KMS-11 (cell line): Measurements from ENCODE around the gene DDX55.
A peak's percentile ranks its signal among the peaks of the same experiment; 100 is the strongest.

Experiments
- H2AFZ ChIP-seq: fragments of 200-600 bp; sonication (generic); 2 replicates; pipeline ENCODE4 v1.6.1; 2016; ENCODE audit warnings: antibody characterized with exemption, mixed run types, low read depth
- H3K27ac ChIP-seq: fragments of 200-600 bp; sonication (generic); 2 replicates; pipeline ENCODE4 v1.6.1; 2016; ENCODE audit warnings: mild to moderate bottlenecking, mixed run types
- H3K27me3 ChIP-seq: fragments of 200-600 bp; sonication (generic); 2 replicates; pipeline ENCODE4 v1.6.1; 2017; ENCODE audit warnings: mild to moderate bottlenecking, low read depth, mixed run types, moderate library complexity; ENCODE audit not compliant: insufficient read depth
- H3K36me3 ChIP-seq: fragments of 200-600 bp; sonication (generic); 2 replicates; pipeline ENCODE4 v1.6.1; 2017; ENCODE audit warnings: mild to moderate bottlenecking, mixed run types; ENCODE audit not compliant: insufficient read depth
- H3K4me1 ChIP-seq: fragments of 200-600 bp; sonication (generic); 2 replicates; pipeline ENCODE4 v1.6.1; 2016; ENCODE audit warnings: mild to moderate bottlenecking, low read depth, mixed run types; ENCODE audit not compliant: poor library complexity, severe bottlenecking
- H3K4me2 ChIP-seq: fragments of 200-600 bp; sonication (generic); 2 replicates; pipeline ENCODE4 v1.7.0; 2016; ENCODE audit warnings: mild to moderate bottlenecking, mixed run types
- H3K4me3 ChIP-seq: fragments of 200-600 bp; sonication (generic); IDR thresholded peaks from 2 replicates; pipeline ENCODE4 v1.6.1; 2017; ENCODE audit warnings: low read depth, low read length, mixed read lengths; ENCODE audit not compliant: insufficient read depth
- H3K79me2 ChIP-seq: fragments of 200-600 bp; sonication (generic); 2 replicates; pipeline ENCODE4 v1.6.1; 2016; ENCODE audit warnings: low read depth, mixed run types; ENCODE audit not compliant: insufficient read depth
- H3K9ac ChIP-seq: fragments of 200-600 bp; sonication (generic); 2 replicates; pipeline ENCODE4 v1.6.1; 2016; ENCODE audit warnings: mild to moderate bottlenecking, mixed run types
- H4K20me1 ChIP-seq: fragments of 200-600 bp; sonication (generic); 2 replicates; pipeline ENCODE4 v1.6.1; 2016; ENCODE audit warnings: mild to moderate bottlenecking, mixed run types; ENCODE audit not compliant: insufficient read depth
- CTCF ChIP-seq: fragments of 200-600 bp; sonication (generic); conservative IDR thresholded peaks from 2 replicates; pipeline ENCODE4 v1.6.1; 2017; ENCODE audit warnings: low read depth, mild to moderate bottlenecking, antibody characterized with exemption, low read length, moderate library complexity, mixed read lengths

DDX55 gene

GRCh38 chr12:123655420-123655819 is 53.5 kb downstream of the DDX55 start:
- H3K4me3 ChIP-seq = no peak overlapping the region
- H3K9ac ChIP-seq = no peak overlapping the region
- H3K27ac ChIP-seq = peak overlapping the region; percentile 35; the same call in 1 of the 2 replicates
- no peak overlapping the region for H2AFZ ChIP-seq
- TF ChIP-seq CTCF = no peak
- H3K79me2 ChIP-seq = no peaks in the 10 kb centered on the region
- no peaks in the 10 kb centered on the region for H3K27me3 ChIP-seq
- no peaks in the 10 kb centered on the region for H3K36me3 ChIP-seq
- peak overlapping the region; percentile 54 for H3K4me2 ChIP-seq
- H4K20me1 ChIP-seq = no peaks in the 10 kb centered on the region
- peaks cover 38% of the 10 kb centered on the region for H3K4me1 ChIP-seq

- H3K27me3 ChIP-seq = no peaks in the 10 kb centered on the region
- no peaks in the 10 kb centered on the region for H4K20me1 ChIP-seq
- no peaks in the 10 kb centered on the region for H3K36me3 ChIP-seq
- no peak overlapping the region for H3K9ac ChIP-seq
- TF ChIP-seq CTCF = no peak
- H2AFZ ChIP-seq = no peak overlapping the region
- no peaks in the 10 kb centered on the region for H3K79me2 ChIP-seq
- H3K4me1 ChIP-seq = peaks cover 43% of the 10 kb centered on the region
- no peak overlapping the region for H3K4me3 ChIP-seq
- H3K27ac ChIP-seq = no peak overlapping the region
- H3K4me2 ChIP-seq = peak overlapping the region; percentile 54; the same call in 1 of the 2 replicates
Measured at GRCh38 chr12:123656392-123656791, 54.5 kb downstream of the DDX55 start.

- H3K27me3 ChIP-seq = no peaks in the 10 kb centered on the region
- no peak overlapping the region for H3K4me3 ChIP-seq
- no peaks in the 10 kb centered on the region for H3K79me2 ChIP-seq
- H3K27ac ChIP-seq = no peak overlapping the region
- H3K4me1 ChIP-seq = peaks cover 43% of the 10 kb centered on the region
- H2AFZ ChIP-seq = no peak overlapping the region
- no peak for TF ChIP-seq CTCF
- no peaks in the 10 kb centered on the region for H3K36me3 ChIP-seq
- H3K9ac ChIP-seq = no peak overlapping the region
- no peaks in the 10 kb centered on the region for H4K20me1 ChIP-seq
- no peak overlapping the region for H3K4me2 ChIP-seq
Measured at GRCh38 chr12:123657211-123657610, 55.3 kb downstream of the DDX55 start.

- Histone ChIP-seq H3K4me1 (peaks cover 26% of the 10 kb centered on the region), H2AFZ (no peak overlapping the region), H3K27me3 (no peaks in the 10 kb centered on the region), H3K79me2 (no peaks in the 10 kb centered on the region), H3K36me3 (no peaks in the 10 kb centered on the region), H4K20me1 (no peaks in the 10 kb centered on the region), H3K9ac (no peak overlapping the region), H3K27ac (no peak overlapping the region), H3K4me3 (no peak overlapping the region), H3K4me2 (no peak overlapping the region)
- TF ChIP-seq CTCF = no peak
Measured at GRCh38 chr12:123659996-123660727, 58.3 kb downstream of the DDX55 start.
